Pulmonary artery endothelial cell (primary cell): Measurements from ENCODE around the gene SLC25A48. TPM values are rescaled to one million over a fixed set of nuclear protein-coding genes. Genes with fewer than 3 reads are reported as not detected.

Source experiments
- DNase-seq: peaks from one replicate; pipeline ENCODE4 v3.0.0-alpha.2; 2011; ENCODE audit warnings: low read depth, low spot score
- total RNA-seq: library from RNA; depleted of rRNA; stranded (reverse); fragments of >200 nt; gene quantifications from 2 replicates; pipeline ENCODE4 v1.2.3, GENCODE V29; 2014

Gene SLC25A48
- not detected in 2 replicates for total RNA-seq

DNA sequence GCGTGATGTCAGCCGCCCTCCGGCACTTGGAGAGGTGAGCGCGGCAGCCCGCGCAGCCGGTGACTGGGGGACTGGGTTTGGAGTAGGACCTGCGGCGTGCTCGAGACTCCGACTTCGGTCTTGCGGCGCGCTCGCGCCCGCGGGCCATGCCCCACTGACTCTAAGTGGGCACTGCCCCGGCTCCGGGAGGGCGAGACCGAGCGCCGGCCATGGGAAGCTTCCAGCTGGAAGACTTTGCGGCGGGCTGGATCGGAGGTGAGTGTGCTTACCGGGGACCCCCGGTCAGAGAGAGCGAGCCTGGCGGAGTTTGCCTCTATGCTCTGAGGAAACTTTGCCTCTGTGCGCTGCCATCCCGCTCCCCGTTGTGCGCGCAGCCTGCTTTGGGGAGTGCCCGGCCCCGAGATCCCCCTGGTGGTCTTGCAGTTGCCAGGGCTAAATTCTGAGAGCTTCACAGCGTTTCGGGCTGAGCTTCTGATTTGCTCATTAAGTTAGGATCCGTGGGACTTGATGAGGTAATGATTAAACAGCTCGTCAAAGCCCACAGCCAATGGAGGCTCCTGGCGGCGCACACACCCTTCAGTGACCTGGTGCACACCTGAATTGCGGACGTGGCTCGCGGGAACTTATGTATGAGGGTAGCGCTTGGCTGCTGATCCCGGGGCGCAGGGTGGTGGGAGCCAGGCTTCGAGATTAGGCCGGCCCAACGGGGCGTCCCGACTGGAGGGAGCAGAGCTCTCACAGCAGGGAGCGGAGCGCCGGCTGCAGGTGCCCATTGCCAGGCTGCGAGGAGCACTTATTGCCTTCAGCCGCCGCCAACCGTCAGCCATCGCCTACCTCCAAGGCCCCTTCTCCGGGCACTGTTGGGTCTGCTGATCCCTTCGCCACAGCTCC is at the start of gene SLC25A48:
SLC25A48 (plus strand) TSS at position 25 of the 891 bp plus-strand sequence; CDS start at position 210, 185 bp downstream.
- no peak for DNase-seq

GRCh38 chr5:135800656-135801055 is 33.8 kb upstream of the SLC25A48 start:
- no peak for DNase-seq

DNA sequence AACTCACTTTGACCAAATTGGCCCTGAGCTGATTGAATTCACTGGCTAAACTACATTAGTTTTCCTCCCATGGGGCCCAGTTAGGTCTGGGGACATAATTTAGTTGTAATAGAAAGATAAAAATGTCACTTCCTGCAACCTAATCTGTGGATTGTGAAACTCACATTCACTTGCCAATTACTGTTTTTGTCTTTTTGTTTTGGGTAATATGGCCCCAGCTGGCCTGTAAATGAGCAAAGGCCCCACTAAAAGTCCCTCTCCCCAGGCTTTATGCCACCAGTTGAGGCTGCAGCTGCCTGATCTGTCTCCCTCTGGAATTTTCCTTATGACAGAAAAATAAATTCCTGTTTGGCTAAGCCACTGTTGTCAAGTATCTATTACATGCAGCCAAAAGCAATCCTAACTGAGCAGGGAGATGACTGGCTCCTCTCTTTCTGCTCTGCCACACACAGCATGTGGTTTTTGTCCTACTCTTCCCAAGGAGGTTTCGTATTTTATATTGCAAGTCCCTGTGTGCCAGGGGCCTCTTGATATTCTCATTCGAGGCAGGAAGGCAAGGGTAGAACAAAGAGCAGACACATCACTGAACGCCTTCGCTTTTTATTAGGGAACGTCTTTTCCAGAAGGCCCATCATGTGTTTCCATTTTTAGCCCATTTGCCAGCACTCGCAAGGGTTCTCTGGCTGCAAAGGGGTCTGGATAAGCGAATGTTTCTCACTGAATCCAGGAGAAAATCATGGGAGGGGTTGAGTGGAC is 24.1 kb upstream of the SLC25A48 start:
- no peak for DNase-seq

- no peak for DNase-seq
Observed at GRCh38 chr5:135811007-135811406, 23.5 kb upstream of the SLC25A48 start.

DNA sequence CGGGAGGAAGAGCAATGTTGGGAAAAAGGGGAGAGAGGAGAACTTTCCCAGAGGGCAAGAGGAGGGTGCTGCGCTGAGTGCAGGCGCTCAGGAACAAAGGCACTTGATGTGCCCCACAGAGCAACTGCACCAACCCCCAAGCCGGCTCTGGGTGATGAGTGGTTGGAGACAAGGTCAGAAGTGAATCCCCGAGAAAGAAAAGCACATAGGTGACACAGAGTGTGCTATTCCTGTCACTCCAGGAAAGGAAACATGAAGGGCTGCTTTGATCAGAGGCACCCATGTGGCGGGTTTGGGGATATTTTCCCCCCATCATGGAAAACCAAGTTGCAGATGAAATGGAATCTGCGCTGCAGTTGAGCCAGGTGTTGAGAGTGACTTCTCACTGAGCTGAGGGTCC is 20.7 kb upstream of the SLC25A48 start:
- no peak for DNase-seq

DNA sequence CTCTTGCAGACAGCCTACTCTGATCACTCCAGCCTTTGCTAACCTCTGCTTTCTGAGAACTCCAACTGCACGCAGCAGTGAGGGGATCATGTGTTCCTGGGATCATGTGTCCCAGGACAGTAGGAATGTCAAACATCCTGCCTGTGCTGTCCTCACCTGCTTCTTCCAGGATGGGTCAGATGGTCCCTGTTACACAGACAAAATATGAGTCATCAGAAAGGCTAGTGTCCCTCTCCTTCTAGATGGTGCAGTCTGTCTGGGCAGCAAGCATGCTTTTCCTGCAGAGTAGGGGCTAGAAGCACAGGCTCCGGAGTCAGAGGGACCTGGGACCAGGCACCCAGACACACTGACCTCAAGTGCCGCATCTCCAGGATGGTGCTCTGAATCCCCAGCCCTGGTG is 20.1 kb upstream of the SLC25A48 start:
- no peak for DNase-seq

GRCh38 chr5:135814812-135815211 is 19.7 kb upstream of the SLC25A48 start:
- no peak for DNase-seq

- DNase-seq, result no peak
Observed at GRCh38 chr5:135821061-135821801, 13.2 kb upstream of the SLC25A48 start.

GRCh38 chr5:135821802-135822201 is 12.7 kb upstream of the SLC25A48 start:
- DNase-seq, result no peak

DNA sequence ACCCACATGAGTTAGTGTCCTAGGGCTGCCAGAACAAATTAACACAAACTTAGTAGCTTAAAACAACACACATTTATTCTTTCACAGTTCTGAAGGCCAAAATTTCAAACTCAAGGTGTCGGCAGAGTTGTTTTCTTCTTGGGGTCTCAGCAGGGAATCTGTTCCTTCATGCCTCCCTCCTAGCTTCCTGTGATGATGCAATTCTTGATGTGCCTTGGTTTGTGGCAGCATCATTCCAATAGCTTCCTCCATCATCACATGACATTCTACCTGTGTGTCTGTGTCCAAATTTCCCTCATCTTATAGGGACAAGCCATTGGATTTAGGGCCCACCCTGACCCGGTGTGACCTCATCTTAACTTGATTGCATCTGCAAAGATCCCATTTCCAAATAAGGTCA is 12.2 kb upstream of the SLC25A48 start:
- DNase-seq, result no peak

DNA sequence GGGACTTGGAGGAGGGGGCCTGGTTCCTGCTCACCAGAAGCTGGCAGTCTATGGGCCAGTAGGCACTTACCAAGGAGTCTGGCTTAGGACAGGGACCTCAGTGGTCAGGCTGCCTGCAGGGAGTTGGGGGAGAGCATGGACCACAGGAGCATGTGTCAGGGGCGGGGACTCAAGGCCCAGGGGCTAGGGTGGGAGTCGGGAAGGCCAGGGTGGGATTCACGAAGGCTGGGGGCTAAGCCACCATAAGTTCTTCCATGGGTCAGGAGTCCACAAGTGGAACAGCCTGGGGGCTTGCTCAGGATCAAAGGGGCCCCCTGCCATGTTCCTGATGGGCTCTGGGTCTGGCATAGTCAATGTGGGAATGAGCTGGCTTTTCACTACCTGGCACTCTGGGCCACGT is 11.5 kb upstream of the SLC25A48 start:
- no peak for DNase-seq

- no peak for DNase-seq
Observed at GRCh38 chr5:135823881-135824280, 10.6 kb upstream of the SLC25A48 start.

GRCh38 chr5:135824541-135825041 is 9.9 kb upstream of the SLC25A48 start:
- no peak for DNase-seq

GRCh38 chr5:135825373-135826220 is 8.9 kb upstream of the SLC25A48 start:
- no peak for DNase-seq

- no peak for DNase-seq
Observed at GRCh38 chr5:135826221-135826525, 8.3 kb upstream of the SLC25A48 start.

- DNase-seq, result no peak
Observed at GRCh38 chr5:135826994-135827671, 7.3 kb upstream of the SLC25A48 start.

DNA sequence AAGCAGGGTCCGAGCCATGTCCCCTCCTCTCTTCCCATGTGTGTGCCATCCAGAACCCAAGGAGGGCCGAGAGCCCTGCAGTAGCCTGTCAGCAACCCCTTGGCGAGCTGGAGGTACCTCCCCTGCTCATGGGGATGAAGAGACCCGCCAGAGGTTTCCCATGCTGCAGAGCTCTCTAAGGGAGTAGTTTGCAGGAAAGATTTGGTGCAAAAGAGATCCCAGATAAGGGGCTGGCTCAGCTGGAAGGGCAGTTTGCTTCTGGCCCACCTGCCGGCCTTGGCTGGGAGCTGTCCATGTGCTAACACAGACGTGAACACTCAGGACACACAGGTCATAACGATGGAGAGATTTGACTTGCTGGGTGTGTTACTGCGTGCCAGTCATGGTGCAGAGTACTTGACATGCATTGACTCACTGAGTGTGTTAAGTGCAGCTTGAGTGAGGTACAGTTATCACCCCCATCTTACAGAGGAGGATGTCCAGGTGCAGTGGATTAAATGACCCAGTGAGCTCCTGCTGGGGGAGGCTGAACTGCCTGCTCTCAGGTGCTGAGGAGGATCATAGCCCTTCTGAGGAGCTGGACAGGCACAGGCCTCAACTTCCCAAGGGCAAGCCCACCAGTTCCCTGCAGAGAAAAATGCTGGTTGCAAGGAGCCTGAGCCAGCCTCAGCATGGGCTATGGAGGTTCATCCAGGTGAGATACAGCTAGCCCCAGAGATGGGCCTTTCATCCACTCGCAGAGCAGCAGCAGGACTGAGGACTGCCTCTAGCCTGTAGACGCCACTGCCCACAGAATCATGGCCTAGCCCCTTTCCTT is 6.3 kb upstream of the SLC25A48 start:
- no peak for DNase-seq

DNA sequence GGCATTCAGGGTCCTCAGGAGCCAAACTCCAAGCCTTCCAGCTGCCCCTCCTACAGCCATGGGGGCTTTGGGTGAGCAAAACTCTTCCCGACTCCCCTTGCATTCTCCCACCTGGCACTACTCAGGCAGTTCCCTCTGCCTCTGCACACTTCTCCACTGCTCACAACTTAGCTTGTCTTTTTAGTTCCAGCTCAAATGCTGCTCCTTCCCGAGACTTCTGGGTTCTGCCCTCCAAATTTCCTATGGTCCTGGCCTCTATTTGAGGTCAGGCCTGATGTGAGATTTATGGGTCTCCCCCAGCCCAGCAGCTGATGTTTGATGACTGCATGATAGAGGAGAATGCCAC is 5.7 kb upstream of the SLC25A48 start:
- no peak for DNase-seq

GRCh38 chr5:135829179-135829578 is 5.3 kb upstream of the SLC25A48 start:
- DNase-seq, result no peak
